CD4-positive, alpha-beta memory T cell (primary cell): Measurements from ENCODE around the gene MTMR4. TPM values are rescaled to one million over a fixed set of nuclear protein-coding genes. Genes with fewer than 3 reads are reported as not detected.
A peak's percentile ranks its signal among the peaks of the same experiment; 100 is the strongest.

Source experiments
- CTCF ChIA-PET: fragments of 350-600 bp; sonication (Branson Sonifier 250); formaldehyde crosslinking; loops from one replicate; lab custom pipeline; 2021; ENCODE audit warnings: inconsistent platforms; ENCODE audit not compliant: partially characterized antibody; lab: Charles Lee
- POLR2A ChIA-PET: fragments of 350-600 bp; sonication (Branson Sonifier 250); formaldehyde crosslinking; loops from one replicate; lab custom pipeline; 2021; ENCODE audit not compliant: partially characterized antibody; lab: Charles Lee
- DNase-seq, 5 donors: peaks; one replicate each; pipeline versions ENCODE4 v3.0.0 to v3.0.0-alpha.2; 2020 to 2022; ENCODE audit warnings: mixed read lengths in 1 of 5
- H3K27ac ChIP-seq: one replicate; pipeline ENCODE4 v1.7.0; 2013; ENCODE audit warnings: low read depth, low read length
- H3K27me3 ChIP-seq: 2 replicates; pipeline ENCODE4 v1.7.0; 2013; ENCODE audit warnings: mild to moderate bottlenecking, low read length, moderate library complexity; ENCODE audit not compliant: insufficient read depth
- H3K36me3 ChIP-seq: 2 replicates; pipeline ENCODE4 v1.7.0; 2013; ENCODE audit warnings: mild to moderate bottlenecking, low read length, moderate library complexity; ENCODE audit not compliant: insufficient read depth
- H3K4me1 ChIP-seq: 2 replicates; pipeline ENCODE4 v1.7.0; 2013; ENCODE audit warnings: mild to moderate bottlenecking, low read length, moderate library complexity; ENCODE audit not compliant: insufficient read depth
- H3K4me3 ChIP-seq, 2 donors: one replicate each; pipeline ENCODE4 v1.7.0; 2013; ENCODE audit warnings: low read length in 2 of 2, mild to moderate bottlenecking in 1 of 2
- H3K9me3 ChIP-seq, 2 donors: one replicate each; pipeline ENCODE4 v1.7.0; 2013; ENCODE audit warnings: low read length in 2 of 2, control low read depth in 1 of 2; ENCODE audit not compliant: control insufficient read depth in 1 of 2
- H3K27ac Mint-ChIP-seq, 7 donors: one replicate each; pipeline ENCODE4 v1.8.0; 2020 to 2021; ENCODE audit warnings: mixed read lengths in 7 of 7, mild to moderate bottlenecking in 6 of 7, inconsistent platforms in 3 of 7, moderate library complexity in 3 of 7
- H3K27me3 Mint-ChIP-seq, 2 donors: one replicate each; pipeline ENCODE4 v1.8.0; 2020 to 2021; ENCODE audit warnings: mixed read lengths in 2 of 2
- H3K36me3 Mint-ChIP-seq, 2 donors: one replicate each; pipeline ENCODE4 v1.8.0; 2020 to 2021; ENCODE audit warnings: mixed read lengths in 2 of 2, inconsistent platforms in 1 of 2, mild to moderate bottlenecking in 1 of 2
- H3K4me1 Mint-ChIP-seq, 4 donors: one replicate each; pipeline ENCODE4 v1.8.0; 2020 to 2021; ENCODE audit warnings: mixed read lengths in 4 of 4, mild to moderate bottlenecking in 1 of 4
- H3K4me3 Mint-ChIP-seq, 8 donors: one replicate each; pipeline ENCODE4 v1.8.0; 2020 to 2021; ENCODE audit warnings: mixed read lengths in 8 of 8, mild to moderate bottlenecking in 7 of 8, moderate library complexity in 6 of 8, inconsistent platforms in 3 of 8
- H3K9me3 Mint-ChIP-seq, 8 donors: one replicate each; pipeline ENCODE4 v1.8.0; 2020 to 2021; ENCODE audit warnings: mixed read lengths in 8 of 8, mild to moderate bottlenecking in 5 of 8, inconsistent platforms in 3 of 8, moderate library complexity in 1 of 8
- intact Hi-C: fragments of 100-400 bp; cut with micrococcal nuclease; formaldehyde crosslinking; loops from one replicate; pipeline ENCODE4 v1.15.1; 2023
- polyA plus RNA-seq, 2 donors: library from polyadenylated mRNA; unstranded; fragments of 300-500 nt; fragmentation: Illumina TruSeq; gene quantifications; one replicate each; pipeline ENCODE4 v1.2.3, GENCODE V29; 2021
- total RNA-seq, 2 experiments: library from RNA; stranded (reverse); gene quantifications; one replicate each; pipeline ENCODE4 v1.2.3, GENCODE V29; 2021

The MTMR4 gene
- total and polyA plus RNA-seq, 4 experiments from 2014 or later: 17.5 to 65.7 (median 41.9) TPM

DNA sequence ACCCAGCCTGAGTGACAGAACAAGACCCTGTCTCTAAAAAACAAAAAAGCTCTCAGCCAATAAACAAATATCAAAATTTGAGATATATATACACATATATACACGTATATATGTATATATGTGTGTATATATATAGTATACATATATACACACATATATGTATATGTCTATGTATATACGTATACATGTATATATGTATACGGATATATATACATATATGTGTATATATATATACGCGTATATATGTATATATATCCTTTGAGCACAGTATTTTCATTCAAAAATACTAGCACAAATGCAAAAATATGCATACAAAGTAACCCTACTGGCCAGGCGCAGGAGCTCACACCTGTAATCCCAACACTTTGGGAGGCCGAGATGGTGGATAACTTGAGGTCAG is 13.0 kb downstream of the MTMR4 start:
- peaks cover 35% of the 10 kb centered on the region for H3K36me3 ChIP-seq
- no peak overlapping the region for H3K27ac Mint-ChIP-seq
- CTCF ChIA-PET: interaction anchor here (0.6 to 0.9 kb wide), 2 partner anchors 184 to 679 kb away, joined by 3 read pairs; no protein-coding TSS in a partner anchor

GRCh38 chr17:58498177-58498828 is 16.1 kb downstream of the MTMR4 start:
- H3K27ac Mint-ChIP-seq: peak overlapping the region in 3 of 7 donors; percentile 48 to 82 (median 80)
- H3K4me1 Mint-ChIP-seq: peaks cover 0 to 9% (median 5%) of the 10 kb centered on the region in 4 donors
- no peaks in the 10 kb centered on the region for H3K27me3 Mint-ChIP-seq
- intact Hi-C loops: no loop called here
- peaks cover 41% of the 10 kb centered on the region for H3K36me3 ChIP-seq
- H3K4me3 Mint-ChIP-seq: no peak overlapping the region
- no peak for DNase-seq
- H3K9me3 ChIP-seq: no peaks in the 10 kb centered on the region
- CTCF ChIA-PET: interaction anchor here (1.0 kb wide), 1 partner anchor 181 kb away, joined by 4 read pairs; no protein-coding TSS in a partner anchor
- H3K4me3 ChIP-seq: no peak overlapping the region
- POLR2A ChIA-PET: no interaction called here
- no peak overlapping the region for H3K27ac ChIP-seq
- peaks cover 53 to 71% of the 10 kb centered on the region in 2 donors for H3K36me3 Mint-ChIP-seq
- no peaks in the 10 kb centered on the region for H3K4me1 ChIP-seq
- no peaks in the 10 kb centered on the region for H3K9me3 Mint-ChIP-seq
- no peaks in the 10 kb centered on the region for H3K27me3 ChIP-seq

More for the DNA sequence above, 13.0 kb downstream of the MTMR4 start:
- Mint-ChIP-seq H3K4me3 (no peak overlapping the region), H3K4me1 (peaks cover 0 to 4% (median 3%) of the 10 kb centered on the region in 4 donors), H3K36me3 (peaks cover 47 to 68% of the 10 kb centered on the region in 2 donors), H3K9me3 (no peaks in the 10 kb centered on the region), H3K27me3 (no peaks in the 10 kb centered on the region)
- H3K4me1 ChIP-seq: no peaks in the 10 kb centered on the region
- no peak for DNase-seq
- no peak overlapping the region for H3K27ac ChIP-seq
- intact Hi-C loops: no loop called here
- POLR2A ChIA-PET: no interaction called here
- no peaks in the 10 kb centered on the region for H3K9me3 ChIP-seq
- no peaks in the 10 kb centered on the region for H3K27me3 ChIP-seq
- H3K4me3 ChIP-seq: no peak overlapping the region

DNA sequence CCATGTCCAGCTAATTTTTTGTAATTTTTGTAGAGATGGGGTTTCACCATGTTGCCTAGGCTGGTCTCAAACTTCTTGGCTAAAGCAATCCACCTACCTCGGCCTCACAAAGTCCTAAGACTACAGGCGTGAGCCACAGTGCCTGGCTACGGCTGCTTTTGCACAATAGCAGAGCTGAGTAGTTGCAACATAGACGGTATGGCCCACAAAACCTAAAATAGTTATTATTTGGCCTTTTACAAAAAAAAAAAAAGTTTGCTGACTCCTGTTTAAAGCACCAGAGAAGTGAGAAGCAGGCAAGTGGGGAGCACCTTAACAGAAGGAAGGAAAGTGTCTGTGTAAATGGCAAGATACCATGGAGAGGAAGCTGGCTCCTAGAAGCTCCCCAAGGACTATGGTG is 20.9 kb downstream of the MTMR4 start:
- H3K9me3 ChIP-seq: no peaks in the 10 kb centered on the region
- H3K4me1 Mint-ChIP-seq: peaks cover 0 to 6% (median 4%) of the 10 kb centered on the region in 4 donors
- no peak overlapping the region for H3K4me3 Mint-ChIP-seq
- CTCF ChIA-PET: interaction anchor here (0.8 to 1.4 kb wide), 2 partner anchors 21 to 176 kb away, joined by 3 to 5 read pairs; no protein-coding TSS in a partner anchor
- peaks cover 64 to 77% of the 10 kb centered on the region in 2 donors for H3K36me3 Mint-ChIP-seq
- POLR2A ChIA-PET: interaction anchor here (0.8 to 1.4 kb wide), 3 partner anchors 13 to 166 kb away, joined by 3 to 4 read pairs (median 3); no protein-coding TSS in a partner anchor
- no peaks in the 10 kb centered on the region for H3K27me3 Mint-ChIP-seq
- no peaks in the 10 kb centered on the region for H3K9me3 Mint-ChIP-seq
- no peak for DNase-seq
- H3K4me3 ChIP-seq: no peak overlapping the region
- H3K27me3 ChIP-seq: no peaks in the 10 kb centered on the region
- H3K4me1 ChIP-seq: no peaks in the 10 kb centered on the region
- peaks cover 57% of the 10 kb centered on the region for H3K36me3 ChIP-seq
- no peak overlapping the region for H3K27ac ChIP-seq
- peak overlapping the region in 1 of 7 donors; percentile 16 for H3K27ac Mint-ChIP-seq
- intact Hi-C loops: no loop called here

GRCh38 chr17:58492238-58493121 is 22.0 kb downstream of the MTMR4 start:
- Histone ChIP-seq H3K27me3 (no peaks in the 10 kb centered on the region), H3K27ac (no peak overlapping the region), H3K4me1 (no peaks in the 10 kb centered on the region), H3K9me3 (no peaks in the 10 kb centered on the region), H3K4me3 (no peak overlapping the region), H3K36me3 (peaks cover 55% of the 10 kb centered on the region)
- POLR2A ChIA-PET: interaction anchor here (0.8 to 1.4 kb wide), 3 partner anchors 14 to 165 kb away, joined by 3 to 4 read pairs (median 3); no protein-coding TSS in a partner anchor
- no peak for DNase-seq
- Mint-ChIP-seq H3K27ac (peak overlapping the region in 2 of 7 donors; percentile 4 to 32), H3K27me3 (no peaks in the 10 kb centered on the region), H3K36me3 (peaks cover 55 to 70% of the 10 kb centered on the region in 2 donors), H3K4me3 (no peak overlapping the region), H3K4me1 (peaks cover 0 to 4% (median 4%) of the 10 kb centered on the region in 4 donors), H3K9me3 (no peaks in the 10 kb centered on the region)
- intact Hi-C loops: no loop called here
- CTCF ChIA-PET: interaction anchor here (0.8 to 1.4 kb wide), 2 partner anchors 22 to 175 kb away, joined by 3 to 5 read pairs; no protein-coding TSS in a partner anchor

DNA sequence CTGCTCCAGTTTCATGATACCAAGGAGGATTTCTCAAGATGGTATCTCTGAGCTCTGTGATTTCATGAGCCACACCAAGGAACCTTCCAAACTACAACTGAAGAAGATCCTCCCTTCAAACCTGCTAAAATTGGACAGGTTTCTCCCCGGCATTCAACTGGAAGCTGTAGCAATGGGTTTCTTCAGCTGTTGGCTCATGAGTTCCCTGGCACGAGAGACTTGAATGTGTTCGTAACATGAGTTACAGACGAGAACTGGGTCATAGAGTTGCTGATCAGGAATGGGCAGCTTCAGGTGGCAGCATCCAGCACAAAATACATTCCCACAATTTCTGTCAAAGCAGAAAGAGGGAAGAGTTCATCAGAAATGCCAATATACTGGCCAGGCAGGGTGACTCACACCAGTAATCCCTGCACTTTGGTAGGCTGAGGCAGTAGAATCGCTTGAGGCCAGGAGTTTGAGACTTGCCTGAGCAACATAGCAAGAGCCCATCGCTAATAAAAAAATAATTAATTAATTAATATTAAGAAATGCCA is 22.9 kb downstream of the MTMR4 start:
- no peaks in the 10 kb centered on the region for H3K9me3 ChIP-seq
- no peak overlapping the region for H3K4me3 ChIP-seq
- DNase-seq: no peak
- Mint-ChIP-seq H3K9me3 (no peaks in the 10 kb centered on the region), H3K36me3 (peaks cover 49 to 61% of the 10 kb centered on the region in 2 donors), H3K27ac (peak overlapping the region in 1 of 7 donors; percentile 35), H3K4me1 (peaks cover 0 to 9% (median 6%) of the 10 kb centered on the region in 4 donors), H3K4me3 (no peak overlapping the region), H3K27me3 (no peaks in the 10 kb centered on the region)
- CTCF ChIA-PET: interaction anchor here (0.7 kb wide), 1 partner anchor 242 kb away, joined by 3 read pairs; no protein-coding TSS in a partner anchor
- intact Hi-C loops: no loop called here
- no peak overlapping the region for H3K27ac ChIP-seq
- H3K4me1 ChIP-seq: peaks cover 4% of the 10 kb centered on the region
- POLR2A ChIA-PET: interaction anchor here (1.1 kb wide), 1 partner anchor 11 kb away, joined by 3 read pairs; no protein-coding TSS in a partner anchor
- H3K36me3 ChIP-seq: peaks cover 51% of the 10 kb centered on the region
- no peaks in the 10 kb centered on the region for H3K27me3 ChIP-seq

DNA sequence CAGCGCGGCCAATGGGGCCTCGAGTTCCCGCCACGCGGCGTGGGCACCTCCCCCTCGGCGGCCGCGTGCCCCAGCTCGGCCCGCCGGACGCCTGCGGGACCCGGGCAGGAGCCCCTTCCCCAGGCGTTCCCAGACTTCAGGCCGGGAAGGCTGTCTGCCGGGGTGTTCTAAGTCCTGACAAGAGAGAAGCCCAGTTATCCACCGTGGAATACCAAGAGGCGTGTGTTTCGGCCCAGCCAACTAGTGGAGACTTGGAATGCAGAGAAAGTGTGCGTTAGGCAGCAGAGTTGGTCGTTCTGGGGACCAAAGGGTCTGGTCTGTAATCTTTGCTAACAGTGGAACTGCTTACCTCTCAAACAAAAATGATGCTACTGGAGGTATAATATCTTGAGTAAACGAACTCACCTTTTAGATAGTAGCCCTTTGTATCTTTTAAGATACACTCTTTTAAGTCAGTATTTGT is 26.0 kb downstream of the MTMR4 start:
- H3K4me1 ChIP-seq: peaks cover 4% of the 10 kb centered on the region
- POLR2A ChIA-PET: interaction anchor here (0.5 to 1.7 kb wide), 17 partner anchors 14 to 720 kb away, joined by 3 to 20 read pairs (median 6); partner anchors contain the start of genes MTMR4, RNF43, SUPT4H1 and TSPOAP1
- peaks cover 5 to 15% (median 5%) of the 10 kb centered on the region in 4 donors for H3K4me1 Mint-ChIP-seq
- H3K4me3 ChIP-seq: no peak overlapping the region
- H3K27me3 Mint-ChIP-seq: no peaks in the 10 kb centered on the region
- H3K36me3 Mint-ChIP-seq: peaks cover 26 to 34% of the 10 kb centered on the region in 2 donors
- peak overlapping the region; percentile 45 to 77 (median 58) for H3K4me3 Mint-ChIP-seq
- H3K36me3 ChIP-seq: peaks cover 26% of the 10 kb centered on the region
- H3K9me3 Mint-ChIP-seq: no peaks in the 10 kb centered on the region
- DNase-seq: no peak
- no peaks in the 10 kb centered on the region for H3K27me3 ChIP-seq
- H3K9me3 ChIP-seq: no peaks in the 10 kb centered on the region
- peak overlapping the region in 4 of 7 donors; percentile 15 to 68 (median 26) for H3K27ac Mint-ChIP-seq
- CTCF ChIA-PET: interaction anchor here (0.5 to 3.5 kb wide), 24 partner anchors 9 to 516 kb away, joined by 3 to 41 read pairs (median 4); partner anchors contain the start of genes MTMR4, RNF43 and SUPT4H1
- H3K27ac ChIP-seq: no peak overlapping the region
- intact Hi-C loops: no loop called here
